ENCODE results near the gene PDZD2. TPM values are rescaled to one million over a fixed set of nuclear protein-coding genes. Genes with fewer than 3 reads are reported as not detected.

The PDZD2 gene
- total RNA-seq, 1 experiment from 2014 or later: 23.0 TPM

GRCh38 chr5:31767335-31768031 lies 128.6 kb downstream of the PDZD2 start:
- Mint-ChIP-seq H3K27me3 (ENCODE audit: insufficient read depth, unreplicated experiment) (peaks cover 45% of the 10 kb centered on the region), H3K4me1 (ENCODE audit: insufficient read depth, unreplicated experiment) (no peaks in the 10 kb centered on the region), H3K9me3 (ENCODE audit: unreplicated experiment) (no peaks in the 10 kb centered on the region), H3K4me3 (ENCODE audit: unreplicated experiment) (no peak overlapping the region), H3K36me3 (ENCODE audit: insufficient read depth, unreplicated experiment) (no peaks in the 10 kb centered on the region), H3K27ac (ENCODE audit: low read depth, unreplicated experiment) (no peak overlapping the region)
- CTCF ChIA-PET: interaction anchor here (0.5 kb wide), 1 partner anchor 57 kb away, joined by 4 read pairs; no protein-coding TSS in a partner anchor
- intact Hi-C loops (cut with micrococcal nuclease): no loop called here
- DNase-seq (ENCODE audit: unreplicated experiment): no peak
- TF ChIP-seq CTCF (IDR thresholded peaks at IDR 0.05; ENCODE audit: unreplicated experiment): no peak
- no TSS peak for BruUV-seq (replicated peaks)
- POLR2A ChIA-PET: no interaction called here

- H3K9me3 Mint-ChIP-seq (ENCODE audit: unreplicated experiment): no peaks in the 10 kb centered on the region
- H3K36me3 Mint-ChIP-seq (ENCODE audit: insufficient read depth, unreplicated experiment): no peaks in the 10 kb centered on the region
- peaks cover 45% of the 10 kb centered on the region for H3K27me3 Mint-ChIP-seq (ENCODE audit: insufficient read depth, unreplicated experiment)
- no peak for TF ChIP-seq CTCF (IDR thresholded peaks at IDR 0.05; ENCODE audit: unreplicated experiment)
- no peaks in the 10 kb centered on the region for H3K4me1 Mint-ChIP-seq (ENCODE audit: insufficient read depth, unreplicated experiment)
- CTCF ChIA-PET: no interaction called here
- no TSS peak for BruUV-seq (replicated peaks)
- intact Hi-C loops (cut with micrococcal nuclease): no loop called here
- no peak overlapping the region for H3K27ac Mint-ChIP-seq (ENCODE audit: low read depth, unreplicated experiment)
- no peak overlapping the region for H3K4me3 Mint-ChIP-seq (ENCODE audit: unreplicated experiment)
- POLR2A ChIA-PET: no interaction called here
- no peak for DNase-seq (ENCODE audit: unreplicated experiment)
Measured at GRCh38 chr5:31768046-31768445, 129.1 kb downstream of the PDZD2 start.

- Mint-ChIP-seq H3K27ac (ENCODE audit: low read depth, unreplicated experiment) (no peak overlapping the region), H3K9me3 (ENCODE audit: unreplicated experiment) (no peaks in the 10 kb centered on the region), H3K36me3 (ENCODE audit: insufficient read depth, unreplicated experiment) (no peaks in the 10 kb centered on the region), H3K27me3 (ENCODE audit: insufficient read depth, unreplicated experiment) (peaks cover 43% of the 10 kb centered on the region), H3K4me3 (ENCODE audit: unreplicated experiment) (no peak overlapping the region), H3K4me1 (ENCODE audit: insufficient read depth, unreplicated experiment) (no peaks in the 10 kb centered on the region)
- TF ChIP-seq CTCF (IDR thresholded peaks at IDR 0.05; ENCODE audit: unreplicated experiment): no peak
- intact Hi-C loops (cut with micrococcal nuclease): no loop called here
- no peak for DNase-seq (ENCODE audit: unreplicated experiment)
- CTCF ChIA-PET: no interaction called here
- no TSS peak for BruUV-seq (replicated peaks)
- POLR2A ChIA-PET: no interaction called here
Measured at GRCh38 chr5:31768784-31769183, 129.9 kb downstream of the PDZD2 start.

DNA sequence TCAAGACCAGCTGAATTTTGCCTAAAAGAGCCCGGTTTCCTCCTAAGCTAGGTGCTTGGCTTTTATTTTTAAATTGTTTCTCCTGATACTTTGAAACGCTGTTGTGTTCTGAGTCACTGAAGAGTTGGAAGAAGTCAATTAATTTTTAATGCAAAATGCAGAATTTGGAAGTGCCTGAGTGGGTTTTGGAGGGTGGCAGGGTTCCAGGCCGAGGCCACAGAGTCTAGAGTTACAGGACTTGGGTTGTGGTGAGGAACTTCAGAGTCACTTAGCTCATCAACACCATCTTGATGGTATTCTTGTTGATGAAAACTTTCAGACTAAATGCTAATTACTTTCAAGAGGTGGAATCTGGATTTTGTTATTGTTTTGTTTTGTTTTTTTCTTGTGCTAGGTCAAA lies 130.6 kb downstream of the PDZD2 start:
- Mint-ChIP-seq H3K4me1 (ENCODE audit: insufficient read depth, unreplicated experiment) (no peaks in the 10 kb centered on the region), H3K9me3 (ENCODE audit: unreplicated experiment) (no peaks in the 10 kb centered on the region), H3K36me3 (ENCODE audit: insufficient read depth, unreplicated experiment) (no peaks in the 10 kb centered on the region), H3K27me3 (ENCODE audit: insufficient read depth, unreplicated experiment) (peaks cover 36% of the 10 kb centered on the region), H3K27ac (ENCODE audit: low read depth, unreplicated experiment) (no peak overlapping the region), H3K4me3 (ENCODE audit: unreplicated experiment) (no peak overlapping the region)
- BruUV-seq (replicated peaks): no TSS peak
- no peak for DNase-seq (ENCODE audit: unreplicated experiment)
- intact Hi-C loops (cut with micrococcal nuclease): no loop called here
- CTCF ChIA-PET: no interaction called here
- POLR2A ChIA-PET: no interaction called here
- no peak for TF ChIP-seq CTCF (IDR thresholded peaks at IDR 0.05; ENCODE audit: unreplicated experiment)
